H9 (cell line): ENCODE measurements around the gene GUCY1A1. TPM values are rescaled to one million over a fixed set of nuclear protein-coding genes. Genes with fewer than 3 reads are reported as not detected.

ENCODE experiments used
- DNase-seq: peaks from one replicate; pipeline ENCODE4 v3.0.0-alpha.2; 2017
- H2AFZ ChIP-seq: one replicate; pipeline ENCODE4 v1.6.1; 2013; ENCODE audit warnings: mild to moderate bottlenecking, low read length, control low read depth, moderate library complexity
- H2AK5ac ChIP-seq: 2 replicates; pipeline ENCODE4 v1.6.1; 2013; ENCODE audit warnings: low read length, control low read depth, mixed read lengths; ENCODE audit not compliant: insufficient read length
- H2BK120ac ChIP-seq: one replicate; pipeline ENCODE4 v1.6.1; 2013; ENCODE audit warnings: low read depth, mild to moderate bottlenecking, low read length, control low read depth, inconsistent platforms; ENCODE audit not compliant: poor library complexity, severe bottlenecking
- H2BK12ac ChIP-seq: 2 replicates; pipeline ENCODE4 v1.6.1; 2013; ENCODE audit warnings: low read length, control low read depth, mixed read lengths, low read depth; ENCODE audit not compliant: insufficient read length
- H2BK15ac ChIP-seq: 2 replicates; pipeline ENCODE4 v1.6.1; 2013; ENCODE audit warnings: low read depth, low read length, control low read depth
- H2BK20ac ChIP-seq: one replicate; pipeline ENCODE4 v1.6.1; 2013; ENCODE audit warnings: low read depth, mild to moderate bottlenecking, low read length, control low read depth, inconsistent platforms; ENCODE audit not compliant: poor library complexity, severe bottlenecking
- H2BK5ac ChIP-seq: 2 replicates; pipeline ENCODE4 v1.6.1; 2013; ENCODE audit warnings: low read length, control low read depth, mixed read lengths; ENCODE audit not compliant: insufficient read length
- H3K14ac ChIP-seq: 2 replicates; pipeline ENCODE4 v1.6.1; 2013; ENCODE audit warnings: low read length, control low read depth; ENCODE audit not compliant: insufficient read depth
- H3K18ac ChIP-seq: 2 replicates; pipeline ENCODE4 v1.6.1; 2013; ENCODE audit warnings: low read depth, mild to moderate bottlenecking, mixed read lengths, low read length, control low read depth; ENCODE audit not compliant: insufficient read length
- H3K23ac ChIP-seq: 2 replicates; pipeline ENCODE4 v1.6.1; 2013; ENCODE audit warnings: low read length, control low read depth, mixed read lengths, low read depth; ENCODE audit not compliant: insufficient read length
- H3K23me2 ChIP-seq: 2 replicates; pipeline ENCODE4 v1.6.1; 2013; ENCODE audit warnings: low read depth, mild to moderate bottlenecking, mixed read lengths, low read length, control low read depth; ENCODE audit not compliant: insufficient read length, poor library complexity, severe bottlenecking
- H3K27ac ChIP-seq: 2 replicates; pipeline ENCODE4 v1.5.1; 2013; ENCODE audit warnings: low read length, control low read depth, mixed read lengths, low read depth; ENCODE audit not compliant: insufficient read length
- H3K27me3 ChIP-seq: 2 replicates; pipeline ENCODE4 v1.6.1; 2013; ENCODE audit warnings: low read length, control low read depth, inconsistent platforms; ENCODE audit not compliant: insufficient read depth
- H3K4ac ChIP-seq: 2 replicates; pipeline ENCODE4 v1.6.1; 2013; ENCODE audit warnings: low read depth, mild to moderate bottlenecking, control low read depth, inconsistent platforms, low read length, moderate library complexity
- H3K4me1 ChIP-seq: 2 replicates; pipeline ENCODE4 v1.6.1; 2013; ENCODE audit warnings: low read length, control low read depth, inconsistent platforms; ENCODE audit not compliant: insufficient read depth
- H3K4me2 ChIP-seq: 2 replicates; pipeline ENCODE4 v1.6.1; 2013; ENCODE audit warnings: low read length, control low read depth, mixed read lengths; ENCODE audit not compliant: insufficient read length, insufficient read depth
- H3K56ac ChIP-seq: 2 replicates; pipeline ENCODE4 v1.6.1; 2013; ENCODE audit warnings: low read depth, mild to moderate bottlenecking, mixed read lengths, low read length, control low read depth; ENCODE audit not compliant: insufficient read length
- H3K79me1 ChIP-seq: 2 replicates; pipeline ENCODE4 v1.6.1; 2013; ENCODE audit warnings: low read depth, mild to moderate bottlenecking, moderate library complexity, low read length, control low read depth, inconsistent platforms; ENCODE audit not compliant: insufficient read depth, poor library complexity, severe bottlenecking
- H3K79me2 ChIP-seq: 2 replicates; pipeline ENCODE4 v1.6.1; 2013; ENCODE audit warnings: low read length, control low read depth, inconsistent platforms; ENCODE audit not compliant: insufficient read depth
- H3K9ac ChIP-seq: 2 replicates; pipeline ENCODE4 v1.6.1; 2013; ENCODE audit warnings: low read length, control low read depth, mixed read lengths; ENCODE audit not compliant: insufficient read length; ENCODE audit errors: extremely low read depth
- H3K9me3 ChIP-seq: one replicate; pipeline ENCODE4 v1.6.1; 2013; ENCODE audit warnings: low read depth, low read length, inconsistent platforms; ENCODE audit not compliant: control insufficient read depth
- H3T11ph ChIP-seq: one replicate; pipeline ENCODE4 v1.6.1; 2013; ENCODE audit warnings: mild to moderate bottlenecking, low read length, control low read depth, inconsistent platforms
- H4K20me1 ChIP-seq: one replicate; pipeline ENCODE4 v1.6.1; 2013; ENCODE audit not compliant: control insufficient read depth, insufficient read length, insufficient read depth
- H4K5ac ChIP-seq: 2 replicates; pipeline ENCODE4 v1.6.1; 2013; ENCODE audit warnings: low read depth, mild to moderate bottlenecking, mixed read lengths, low read length, control low read depth; ENCODE audit not compliant: insufficient read length
- H4K8ac ChIP-seq: replicated peaks from 2 replicates; pipeline ENCODE4 v1.6.1; 2013; ENCODE audit warnings: low read length, control low read depth, mixed read lengths, low read depth; ENCODE audit not compliant: insufficient read length
- H4K91ac ChIP-seq: 2 replicates; pipeline ENCODE4 v1.6.1; 2013; ENCODE audit warnings: low read depth, mild to moderate bottlenecking, moderate library complexity, mixed read lengths, low read length, control low read depth; ENCODE audit not compliant: insufficient read length
- H3K27ac Mint-ChIP-seq, 3 experiments: 2 replicates in 2 of 3; 3 replicates in 1 of 3; pipeline ENCODE4 v1.8.0; 2020 to 2021; ENCODE audit warnings: mixed read lengths in 3 of 3, mild to moderate bottlenecking in 1 of 3, moderate library complexity in 1 of 3
- H3K27me3 Mint-ChIP-seq: 2 replicates; pipeline ENCODE4 v1.8.0; 2021; ENCODE audit warnings: low read depth, mild to moderate bottlenecking, moderate library complexity, mixed read lengths
- H3K36me3 Mint-ChIP-seq, 3 experiments: 2 replicates in 2 of 3; 3 replicates in 1 of 3; pipeline ENCODE4 v1.8.0; 2020 to 2021; ENCODE audit warnings: low read depth in 3 of 3, mixed read lengths in 3 of 3; ENCODE audit not compliant: insufficient read depth in 1 of 3
- H3K4me1 Mint-ChIP-seq, 2 experiments: 2 replicates each; pipeline ENCODE4 v1.8.0; 2020; ENCODE audit warnings: mixed read lengths in 2 of 2
- H3K4me3 Mint-ChIP-seq, 2 experiments: 2 replicates in 1 of 2; 3 replicates in 1 of 2; pipeline ENCODE4 v1.8.0; 2020 to 2021; ENCODE audit warnings: mild to moderate bottlenecking in 2 of 2, mixed read lengths in 2 of 2, moderate library complexity in 1 of 2
- H3K9me3 Mint-ChIP-seq, 2 experiments: 2 replicates in 1 of 2; 3 replicates in 1 of 2; pipeline ENCODE4 v1.8.0; 2020; ENCODE audit warnings: mild to moderate bottlenecking in 2 of 2, mixed read lengths in 2 of 2, moderate library complexity in 1 of 2
- CTCF ChIP-seq: fragments of 200-600 bp; sonication (generic); conservative IDR thresholded peaks from 3 replicates; pipeline ENCODE4 v1.8.0; 2021; ENCODE audit warnings: antibody characterized with exemption, mild to moderate bottlenecking
- WGBS: extraction: QIAGEN DNeasy Blood & Tissue Kit; methylation state at CpG from one replicate; pipeline ENCODE4 v1.1.7; 2013; ENCODE audit warnings: missing lambda C conversion rate, low lambda C conversion rate, mixed read lengths; ENCODE audit not compliant: insufficient read length; ENCODE audit errors: extremely low coverage; 5-methylcytosine and 5-hydroxymethylcytosine counted together
- total RNA-seq: library from RNA; stranded (reverse); gene quantifications from 2 replicates; pipeline ENCODE4 v1.2.1, GENCODE V29; 2021

Gene GUCY1A1
- total RNA-seq, 1 experiment from 2014 or later, result not detected

GRCh38 chr4:155667568-155668511 lies 1.2 kb downstream of the GUCY1A1 start:
- Mint-ChIP-seq H3K27ac (no peak overlapping the region), H3K4me1 (peaks cover 14 to 19% of the 10 kb centered on the region in 2 experiments), H3K4me3 (peak overlapping the region; percentile 63 to 90), H3K36me3 (no peaks in the 10 kb centered on the region), H3K27me3 (peaks cover 95% of the 10 kb centered on the region), H3K9me3 (peaks cover 0 to 3% of the 10 kb centered on the region in 2 experiments; a peak in 2 of 5 replicates)
- H3T11ph ChIP-seq, result no peak overlapping the region
- H3K4ac ChIP-seq, result no peak overlapping the region
- H2AFZ ChIP-seq, result no peak overlapping the region
- peak; percentile 46 for DNase-seq
- H2BK120ac ChIP-seq, result no peak overlapping the region
- H3K23ac ChIP-seq, result no peak overlapping the region
- WGBS, result no CpG with 5 or more reads among the region's 71 CpGs
- H4K8ac ChIP-seq, result no peak overlapping the region
- H4K91ac ChIP-seq, result no peak overlapping the region
- no peaks in the 10 kb centered on the region for H4K20me1 ChIP-seq
- no peak overlapping the region for H2AK5ac ChIP-seq
- TF ChIP-seq CTCF, result no peak
- no peak overlapping the region for H2BK20ac ChIP-seq
- H3K18ac ChIP-seq, result no peak overlapping the region
- peak overlapping the region; percentile 54 for H3K4me2 ChIP-seq
- H2BK15ac ChIP-seq, result no peak overlapping the region
- peaks cover 45% of the 10 kb centered on the region for H3K27me3 ChIP-seq
- H2BK5ac ChIP-seq, result no peak overlapping the region
- no peak overlapping the region for H2BK12ac ChIP-seq
- no peaks in the 10 kb centered on the region for H3K79me2 ChIP-seq
- H3K14ac ChIP-seq, result no peak overlapping the region
- no peaks in the 10 kb centered on the region for H3K79me1 ChIP-seq
- H3K23me2 ChIP-seq, result peaks cover 9% of the 10 kb centered on the region
- H4K5ac ChIP-seq, result no peak overlapping the region
- no peak overlapping the region for H3K56ac ChIP-seq
- no peak overlapping the region for H3K9ac ChIP-seq
- H3K4me1 ChIP-seq, result no peaks in the 10 kb centered on the region
- no peak overlapping the region for H3K27ac ChIP-seq
- H3K9me3 ChIP-seq, result no peaks in the 10 kb centered on the region
